Activated naive CD8-positive, alpha-beta T cell treated with anti-CD3 and anti-CD28 coated beads, Interleukin-2, amount 50 U/mL, for 16 hours (primary cell): ENCODE results near the gene MSRB3.

Source experiments
- DNase-seq: peaks from one replicate; pipeline ENCODE4 v3.0.0-alpha.2; 2020; ENCODE audit warnings: low read depth, low spot score

Gene MSRB3

DNA sequence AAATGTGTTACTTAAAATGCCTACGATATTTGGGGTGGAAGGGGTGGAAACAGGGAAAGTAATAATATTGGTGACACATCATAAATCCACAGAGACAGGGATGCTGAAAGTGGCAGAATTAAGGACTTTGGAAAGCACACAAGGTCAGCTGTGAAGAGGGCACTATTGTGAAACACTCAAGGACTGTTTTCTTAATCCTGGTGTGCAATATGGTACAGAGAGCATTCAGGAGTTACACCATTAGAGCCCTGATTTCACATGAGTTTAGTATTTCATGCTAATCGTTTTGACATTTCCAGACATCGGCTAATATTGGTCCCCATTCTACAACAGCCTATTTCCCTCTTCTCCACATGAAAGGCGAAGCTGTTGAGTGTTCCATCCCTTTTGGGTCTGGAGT lies 219.2 kb downstream of the MSRB3 start:
- no peak for DNase-seq

GRCh38 chr12:65499167-65499566 lies 220.7 kb downstream of the MSRB3 start:
- DNase-seq = no peak

GRCh38 chr12:65500091-65500900 lies 221.8 kb downstream of the MSRB3 start:
- no peak for DNase-seq

GRCh38 chr12:65501093-65501621 lies 222.7 kb downstream of the MSRB3 start:
- no peak for DNase-seq

DNA sequence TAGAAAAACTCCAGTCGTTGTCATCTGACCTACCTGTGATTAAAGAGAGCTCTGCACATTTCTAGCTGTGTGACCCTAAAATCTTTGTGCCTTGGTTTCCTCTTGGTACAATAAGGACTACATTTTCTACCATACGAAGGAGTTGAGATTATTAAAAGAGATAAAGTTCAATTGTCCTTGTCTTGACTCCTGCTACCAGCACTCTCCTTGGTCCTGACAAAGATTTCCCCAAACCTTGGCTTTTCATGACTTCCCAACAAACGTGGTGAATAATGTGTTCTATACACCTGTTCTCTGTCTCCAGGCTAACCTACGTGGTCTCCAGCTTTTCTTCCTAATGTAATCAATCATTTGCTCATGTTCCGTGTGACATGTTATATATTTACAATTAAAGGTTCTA lies 223.5 kb downstream of the MSRB3 start:
- DNase-seq = no peak

- DNase-seq = no peak
These were observed 225.9 kb downstream of the MSRB3 start for GRCh38 chr12:65504417-65504816.

- DNase-seq = no peak
These were observed 227.1 kb downstream of the MSRB3 start for GRCh38 chr12:65505386-65506121.

- no peak for DNase-seq
These were observed 230.0 kb downstream of the MSRB3 start for GRCh38 chr12:65508276-65509035.

GRCh38 chr12:65510007-65510406 lies 231.5 kb downstream of the MSRB3 start:
- DNase-seq = no peak

DNA sequence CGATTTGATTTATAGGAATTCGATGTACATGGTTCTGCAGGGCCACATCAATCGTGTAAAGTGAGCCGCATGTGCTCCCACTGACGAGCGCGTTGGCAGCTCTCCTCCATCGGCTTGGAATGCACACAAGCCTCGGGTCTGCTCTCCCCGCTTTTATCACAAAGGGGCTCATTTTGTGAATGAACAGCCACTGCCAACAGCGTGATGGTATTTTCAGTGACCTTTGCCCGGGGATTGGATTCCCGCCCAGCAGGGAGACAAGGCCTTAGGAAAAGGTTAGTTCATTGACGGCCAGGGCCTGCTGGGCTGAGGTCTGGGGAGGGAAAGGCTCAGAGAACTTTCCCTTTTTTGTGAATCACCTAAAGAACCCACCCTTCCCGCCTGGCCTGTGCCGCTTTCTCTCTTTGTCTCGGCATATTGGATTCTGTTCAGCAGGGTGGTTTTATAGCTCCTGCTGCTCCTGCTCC lies 232.1 kb downstream of the MSRB3 start:
- DNase-seq = no peak

DNA sequence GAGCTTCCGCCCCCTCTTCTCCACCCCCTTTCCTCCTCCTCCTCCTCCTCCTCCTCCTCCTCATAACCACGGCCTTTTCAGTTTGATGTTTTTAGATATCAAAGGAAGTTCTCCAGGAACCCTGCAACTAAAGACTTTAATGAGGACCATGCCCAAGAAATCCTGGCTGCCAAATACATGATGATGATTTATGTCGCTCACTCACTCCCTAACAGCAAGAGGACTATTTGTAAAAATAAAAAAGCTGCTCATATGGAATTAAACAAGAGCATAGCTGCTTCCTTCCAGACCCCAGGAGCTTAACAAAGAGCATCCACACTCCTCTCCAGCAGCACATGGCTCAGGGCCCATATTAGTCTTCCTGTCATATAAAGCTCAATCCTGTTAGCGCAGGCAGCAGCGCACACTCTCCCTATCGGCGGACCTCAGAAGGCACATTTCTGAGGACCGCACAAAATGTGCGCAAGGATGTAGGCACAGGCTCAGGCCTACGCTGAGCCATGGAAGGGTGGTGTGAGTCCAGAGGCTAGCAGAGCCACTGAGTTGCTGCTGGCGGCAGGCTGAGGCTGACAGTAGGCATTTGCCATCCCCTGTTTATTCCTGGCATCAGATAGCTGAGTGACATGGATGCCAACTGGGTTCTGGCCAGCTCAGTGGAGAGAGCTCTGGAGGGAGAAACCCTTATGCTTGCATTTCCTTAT lies 232.8 kb downstream of the MSRB3 start:
- no peak for DNase-seq

DNA sequence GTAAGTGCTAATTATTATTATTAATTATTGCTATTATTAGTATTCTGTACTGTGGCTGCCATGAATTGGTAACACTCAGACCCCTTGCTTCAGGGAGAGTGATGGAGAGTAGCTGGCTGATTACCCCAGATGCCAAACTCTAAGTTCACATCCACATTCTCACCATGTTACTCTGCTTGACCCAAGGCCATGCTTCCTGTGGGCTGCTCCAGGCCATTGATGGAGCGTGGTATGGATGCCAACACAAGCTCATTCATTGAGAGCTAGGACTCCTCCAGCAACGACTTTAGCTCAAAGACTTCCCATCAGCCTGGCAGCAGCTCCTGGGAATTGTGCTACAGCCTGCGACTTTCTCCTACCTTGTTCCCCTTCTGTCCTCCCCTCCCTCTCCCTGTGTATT lies 233.4 kb downstream of the MSRB3 start:
- DNase-seq = no peak
